Skeletal muscle tissue (tissue), 4 donors: ENCODE measurements around the gene MYL5. TPM values are rescaled to one million over a fixed set of nuclear protein-coding genes. Genes with fewer than 3 reads are reported as not detected.

ENCODE experiments used
- H3K27ac ChIP-seq: one replicate; pipeline ENCODE4 v1.7.0; 2013; ENCODE audit warnings: mild to moderate bottlenecking, low read depth, low read length, inconsistent platforms
- H3K27me3 ChIP-seq, 3 donors: one replicate each; pipeline ENCODE4 v1.7.0; 2013; ENCODE audit warnings: low read length in 3 of 3; ENCODE audit not compliant: control insufficient read depth in 3 of 3, insufficient read depth in 3 of 3
- H3K36me3 ChIP-seq, 3 donors: one replicate each; pipeline ENCODE4 v1.7.0; 2013; ENCODE audit warnings: low read length in 3 of 3; ENCODE audit not compliant: control insufficient read depth in 3 of 3, insufficient read depth in 3 of 3
- H3K4me1 ChIP-seq, 3 donors: one replicate each; pipeline ENCODE4 v1.7.0; 2013; ENCODE audit warnings: low read length in 3 of 3, mild to moderate bottlenecking in 3 of 3; ENCODE audit not compliant: control insufficient read depth in 3 of 3, insufficient read depth in 3 of 3
- H3K4me3 ChIP-seq, 3 donors: one replicate each; pipeline ENCODE4 v1.7.0; 2013; ENCODE audit warnings: low read length in 3 of 3
- H3K9ac ChIP-seq, 3 donors: one replicate each; pipeline ENCODE4 v1.7.0; 2013; ENCODE audit warnings: low read length in 3 of 3, mild to moderate bottlenecking in 3 of 3, moderate library complexity in 2 of 3, low read depth in 1 of 3
- H3K9me3 ChIP-seq, 3 donors: one replicate each; pipeline ENCODE4 v1.7.0; 2013; ENCODE audit warnings: low read length in 3 of 3; ENCODE audit not compliant: control insufficient read depth in 3 of 3
- total RNA-seq: library from RNA; depleted of rRNA; stranded (reverse); fragments of >200 nt; gene quantifications from one replicate; pipeline ENCODE4 v1.2.3, GENCODE V29; 2014
- donor health status: Osteomylitis.

MYL5 gene
- total RNA-seq, 1 donor from 2014 or later, result 978 TPM

DNA sequence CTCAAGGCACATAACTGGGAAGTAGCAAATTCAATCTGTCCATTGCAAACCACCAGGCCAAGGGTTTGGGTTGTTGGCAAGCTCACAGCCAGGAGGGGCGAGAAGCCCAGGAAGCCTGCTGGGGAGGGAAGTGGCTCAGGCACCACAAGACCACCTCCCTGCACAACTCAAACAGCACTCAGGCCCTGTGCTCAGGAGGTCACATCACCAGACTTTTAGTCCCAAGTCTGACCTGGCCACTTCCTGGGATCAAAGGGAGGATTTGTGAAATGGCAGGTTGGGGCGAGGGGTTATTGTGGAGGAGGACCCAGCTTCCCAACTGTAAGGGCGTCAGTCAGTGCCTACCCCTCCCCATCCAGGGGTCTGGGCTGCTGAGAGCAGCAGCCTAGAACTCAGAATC, 2.6 kb upstream of the MYL5 start:
- H3K4me1 ChIP-seq, result peaks cover 26 to 29% (median 28%) of the 10 kb centered on the region in 3 donors
- H3K27me3 ChIP-seq, result peaks cover 3 to 11% (median 7%) of the 10 kb centered on the region in 3 donors
- H3K9me3 ChIP-seq, result no peaks in the 10 kb centered on the region
- no peak overlapping the region for H3K27ac ChIP-seq
- no peak overlapping the region for H3K9ac ChIP-seq
- H3K36me3 ChIP-seq, result peaks cover 18 to 22% (median 19%) of the 10 kb centered on the region in 3 donors
- no peak overlapping the region for H3K4me3 ChIP-seq

DNA sequence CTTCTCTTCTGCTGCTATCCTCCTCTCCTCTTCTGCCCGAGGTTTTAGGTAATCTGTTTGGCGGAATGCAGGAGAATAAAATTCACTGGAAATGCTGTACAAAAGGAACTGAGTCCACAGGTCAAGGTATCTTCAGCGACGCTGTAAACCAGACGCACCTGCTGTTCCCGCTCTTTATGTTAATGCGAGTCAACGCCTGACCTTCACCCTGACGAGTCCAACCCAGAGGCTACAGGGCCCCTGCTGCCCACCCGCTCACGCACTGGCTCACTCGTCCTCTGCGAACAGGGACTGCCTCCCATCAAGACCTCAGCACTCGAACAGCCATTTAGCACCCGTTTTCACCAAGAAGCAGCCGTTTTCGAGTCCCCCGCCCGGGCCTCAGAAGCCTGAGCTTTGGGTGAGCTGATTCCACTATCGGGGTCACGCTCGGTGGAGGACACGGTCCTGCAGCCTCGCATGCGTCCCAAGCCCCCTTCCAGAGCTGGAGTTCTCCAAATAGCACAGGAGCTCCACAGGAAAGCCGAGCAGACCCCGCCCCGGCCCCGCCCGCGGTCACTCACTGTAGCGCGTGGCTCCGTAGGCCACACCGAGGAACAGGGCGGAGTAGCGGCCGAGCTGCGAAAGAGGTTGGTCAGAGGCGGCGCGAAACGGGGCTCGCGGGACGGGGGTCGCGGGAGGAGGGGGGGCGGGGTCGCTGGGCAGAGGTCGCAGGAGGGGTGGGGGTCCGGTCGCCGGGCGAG, 822 bp upstream of the MYL5 start:
- H3K27me3 ChIP-seq, result no peaks in the 10 kb centered on the region
- H3K4me1 ChIP-seq, result peaks cover 42 to 46% (median 44%) of the 10 kb centered on the region in 3 donors
- H3K9ac ChIP-seq, result peak overlapping the region; percentile 69 to 90 (median 87)
- peaks cover 18 to 22% (median 19%) of the 10 kb centered on the region in 3 donors for H3K36me3 ChIP-seq
- no peak overlapping the region for H3K27ac ChIP-seq
- no peaks in the 10 kb centered on the region for H3K9me3 ChIP-seq
- peak overlapping the region; percentile 89 to 91 (median 90) for H3K4me3 ChIP-seq

GRCh38 chr4:675036-675882, 917 bp downstream of the MYL5 start:
- Histone ChIP-seq H3K4me3 (peak overlapping the region; percentile 82 to 91 (median 88)), H3K9ac (peak overlapping the region; percentile 94 to 97 (median 97)), H3K27me3 (peaks cover 0 to 16% (median 7%) of the 10 kb centered on the region in 3 donors), H3K36me3 (peaks cover 18 to 22% (median 19%) of the 10 kb centered on the region in 3 donors), H3K9me3 (no peaks in the 10 kb centered on the region), H3K4me1 (peaks cover 42 to 60% (median 45%) of the 10 kb centered on the region in 3 donors), H3K27ac (peak overlapping the region; percentile 95)

DNA sequence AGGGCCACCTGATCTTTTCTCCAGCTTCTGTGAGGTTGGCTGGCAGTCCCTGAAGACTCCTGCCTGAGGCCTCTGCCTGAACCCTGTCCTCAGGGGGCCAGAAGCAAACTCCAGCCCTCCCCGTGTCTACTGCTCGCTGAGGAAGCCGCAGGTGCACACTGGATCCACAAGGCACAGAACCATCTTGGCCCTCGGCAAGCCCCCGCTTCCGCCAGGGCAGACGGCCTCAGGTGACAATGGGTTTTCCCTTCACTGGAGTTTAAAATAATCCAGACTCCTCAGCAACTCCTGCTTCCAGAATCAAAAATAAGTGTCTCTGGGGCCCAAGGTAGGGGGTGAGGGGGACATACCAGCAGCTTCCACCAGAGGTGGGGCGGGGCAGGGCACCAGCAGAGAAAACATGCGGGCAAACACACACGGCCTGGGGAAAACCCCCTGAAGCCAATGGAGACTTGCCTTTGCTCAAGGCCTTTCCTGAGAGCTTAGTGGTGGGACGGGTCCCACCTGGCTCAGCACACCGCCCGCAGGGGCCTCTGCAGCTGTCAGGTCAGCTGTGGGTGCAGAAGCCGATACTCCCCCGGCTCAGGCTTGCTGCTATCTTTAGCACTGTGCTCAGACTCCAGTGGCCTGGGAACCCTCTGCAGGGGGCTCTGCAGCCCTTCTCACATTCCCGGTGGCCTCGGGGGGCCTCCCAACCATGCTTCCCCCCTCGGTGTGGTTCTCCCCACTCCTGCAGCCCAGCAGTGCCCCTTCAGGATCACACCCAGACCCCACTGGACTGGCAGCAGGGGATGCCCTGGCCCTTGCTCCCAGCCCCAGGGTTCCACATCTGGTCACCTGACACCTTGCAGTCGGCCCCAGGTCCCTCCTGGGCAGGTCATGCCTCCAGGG, 1.9 kb downstream of the MYL5 start:
- Histone ChIP-seq H3K27ac (peak overlapping the region; percentile 95), H3K4me1 (peaks cover 50 to 69% (median 52%) of the 10 kb centered on the region in 3 donors)

DNA sequence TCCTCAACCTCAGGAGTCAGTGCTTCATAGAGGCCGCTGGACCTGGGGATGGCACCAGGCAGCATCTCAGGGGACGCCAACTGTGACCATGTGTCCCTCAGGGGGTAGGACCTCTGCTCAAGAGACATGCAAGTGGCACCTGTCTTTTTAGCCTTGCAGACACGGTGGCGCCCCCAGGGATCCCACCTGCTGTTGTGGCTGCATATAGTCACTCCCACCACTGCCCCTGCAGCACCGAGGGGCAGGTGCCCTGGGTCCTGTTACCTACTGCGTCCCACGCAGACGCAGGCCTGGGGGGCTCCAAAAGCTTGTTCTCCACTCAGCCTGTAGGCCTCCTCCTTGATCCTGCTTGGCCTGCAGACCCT, 2.5 kb downstream of the MYL5 start:
- peaks cover 50 to 69% (median 52%) of the 10 kb centered on the region in 3 donors for H3K4me1 ChIP-seq
- H3K4me3 ChIP-seq, result peak overlapping the region in 1 of 3 donors; percentile 40
- H3K36me3 ChIP-seq, result peaks cover 6 to 12% (median 11%) of the 10 kb centered on the region in 3 donors
- H3K9ac ChIP-seq, result peak overlapping the region; percentile 94 to 97 (median 97)
- peaks cover 0 to 17% (median 8%) of the 10 kb centered on the region in 3 donors for H3K27me3 ChIP-seq
- peak overlapping the region; percentile 95 for H3K27ac ChIP-seq
- H3K9me3 ChIP-seq, result no peaks in the 10 kb centered on the region

More for the DNA sequence above, 1.9 kb downstream of the MYL5 start:
- Histone ChIP-seq H3K9me3 (no peaks in the 10 kb centered on the region), H3K9ac (peak overlapping the region; percentile 94 to 97 (median 97)), H3K4me3 (peak overlapping the region; percentile 35 to 91 (median 82)), H3K27me3 (peaks cover 0 to 17% (median 8%) of the 10 kb centered on the region in 3 donors), H3K36me3 (peaks cover 12 to 18% (median 17%) of the 10 kb centered on the region in 3 donors)

GRCh38 chr4:677431-678293, 3.3 kb downstream of the MYL5 start:
- H3K27me3 ChIP-seq, result peaks cover 0 to 17% (median 8%) of the 10 kb centered on the region in 3 donors
- H3K4me1 ChIP-seq, result peaks cover 50 to 69% (median 56%) of the 10 kb centered on the region in 3 donors
- no peaks in the 10 kb centered on the region for H3K9me3 ChIP-seq
- H3K27ac ChIP-seq, result peak overlapping the region; percentile 95
- peak overlapping the region; percentile 48 to 64 (median 61) for H3K4me3 ChIP-seq
- H3K36me3 ChIP-seq, result peaks cover 0 to 4% (median 3%) of the 10 kb centered on the region in 3 donors
- H3K9ac ChIP-seq, result peak overlapping the region in 2 of 3 donors; percentile 79 to 97

DNA sequence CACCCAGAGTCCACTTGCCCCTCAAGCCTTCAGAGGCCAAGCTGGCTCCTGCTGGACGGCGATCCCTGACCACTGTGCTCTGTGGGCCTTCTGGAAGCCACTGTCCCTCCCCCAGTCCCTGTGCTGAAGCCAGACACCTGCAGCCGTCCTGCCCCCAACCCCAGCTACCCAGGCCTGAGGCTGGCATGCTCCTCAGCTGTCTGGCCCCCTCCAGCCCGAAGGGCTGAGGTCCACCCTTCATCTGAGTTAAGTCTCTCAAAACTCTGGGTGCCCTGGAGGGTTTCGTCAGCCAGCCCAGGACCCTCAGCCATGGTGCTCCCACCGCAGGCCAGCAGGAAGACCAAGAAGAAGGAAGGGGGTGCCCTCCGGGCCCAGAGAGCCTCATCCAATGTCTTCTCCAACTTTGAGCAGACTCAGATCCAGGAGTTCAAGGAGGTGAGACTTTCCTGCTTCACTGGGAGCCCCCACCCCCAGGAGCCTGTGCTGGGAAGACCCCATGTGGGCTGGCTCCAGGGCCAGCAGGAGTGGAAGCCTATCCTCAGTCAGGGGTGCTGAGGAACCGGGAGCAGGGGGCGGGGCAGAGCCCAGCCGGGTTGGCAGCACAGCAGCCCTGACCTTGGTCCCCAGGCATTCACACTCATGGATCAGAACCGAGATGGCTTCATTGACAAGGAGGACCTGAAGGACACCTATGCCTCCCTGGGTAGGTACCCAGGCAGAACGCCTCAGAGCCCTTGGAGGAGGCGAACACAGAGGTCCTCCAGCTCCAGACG, 4.2 kb downstream of the MYL5 start:
- Histone ChIP-seq H3K4me3 (no peak overlapping the region), H3K9ac (peak overlapping the region in 2 of 3 donors; percentile 62 to 79), H3K36me3 (no peaks in the 10 kb centered on the region), H3K4me1 (peaks cover 46 to 62% (median 55%) of the 10 kb centered on the region in 3 donors), H3K9me3 (no peaks in the 10 kb centered on the region), H3K27ac (no peak overlapping the region), H3K27me3 (peaks cover 0 to 17% (median 8%) of the 10 kb centered on the region in 3 donors)

DNA sequence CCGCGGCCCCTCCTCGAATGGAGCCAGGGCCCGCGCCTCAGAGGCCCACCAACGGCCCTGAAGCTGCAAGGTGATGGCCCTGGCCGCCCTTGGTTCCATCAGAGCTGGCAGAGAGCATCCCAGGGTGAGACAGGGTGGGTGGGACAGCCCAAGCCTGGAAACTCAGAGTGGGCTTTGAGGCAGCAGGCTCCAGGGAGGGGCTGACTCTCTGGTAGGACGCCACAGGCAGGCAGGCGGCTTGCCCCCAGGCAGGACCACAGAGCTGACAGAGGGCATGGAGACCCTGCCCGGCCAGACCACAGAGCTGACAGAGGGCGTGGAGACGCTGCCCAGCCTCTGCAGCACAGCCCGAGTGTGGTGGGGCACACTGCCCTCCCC, 4.8 kb downstream of the MYL5 start:
- Histone ChIP-seq H3K9me3 (no peaks in the 10 kb centered on the region), H3K36me3 (no peaks in the 10 kb centered on the region), H3K27ac (no peak overlapping the region), H3K4me3 (no peak overlapping the region), H3K4me1 (peaks cover 50 to 68% (median 57%) of the 10 kb centered on the region in 3 donors), H3K27me3 (peaks cover 0 to 17% (median 8%) of the 10 kb centered on the region in 3 donors), H3K9ac (no peak overlapping the region)
